Neuronal stem cell (in vitro differentiated cells): ENCODE measurements around the gene PTPRU.

Experiments
- DNase-seq: peaks from one replicate; pipeline ENCODE4 v3.0.0-alpha.2; 2013; ENCODE audit warnings: low spot score
- H2AFZ ChIP-seq: one replicate; pipeline ENCODE4 v1.6.1; 2013; ENCODE audit warnings: mild to moderate bottlenecking, low read length, inconsistent platforms
- H2AK5ac ChIP-seq: 2 replicates; pipeline ENCODE4 v1.6.1; 2013; ENCODE audit warnings: low read depth, mild to moderate bottlenecking, inconsistent platforms, low read length, moderate library complexity, mixed read lengths
- H2BK120ac ChIP-seq: 2 replicates; pipeline ENCODE4 v1.6.1; 2013; ENCODE audit warnings: low read depth, mild to moderate bottlenecking, inconsistent platforms, low read length, moderate library complexity, mixed read lengths
- H2BK12ac ChIP-seq: one replicate; pipeline ENCODE4 v1.6.1; 2013; ENCODE audit warnings: low read length, inconsistent platforms
- H2BK15ac ChIP-seq: 2 replicates; pipeline ENCODE4 v1.6.1; 2013; ENCODE audit warnings: mild to moderate bottlenecking, low read length, inconsistent platforms, mixed read lengths
- H2BK5ac ChIP-seq: one replicate; pipeline ENCODE4 v1.6.1; 2013; ENCODE audit warnings: inconsistent platforms, mild to moderate bottlenecking, low read length, moderate library complexity
- H3K14ac ChIP-seq: one replicate; pipeline ENCODE4 v1.6.1; 2013; ENCODE audit warnings: low read length, inconsistent platforms
- H3K18ac ChIP-seq: 2 replicates; pipeline ENCODE4 v1.6.1; 2013; ENCODE audit warnings: low read length, inconsistent platforms
- H3K23ac ChIP-seq: 2 replicates; pipeline ENCODE4 v1.6.1; 2013; ENCODE audit warnings: low read depth, mild to moderate bottlenecking, mixed read lengths, low read length, inconsistent platforms; ENCODE audit not compliant: poor library complexity
- H3K27ac ChIP-seq: replicated peaks from 3 replicates; pipeline ENCODE4 v1.5.1; 2013; ENCODE audit warnings: low read length, inconsistent platforms
- H3K27me3 ChIP-seq, 3 experiments: 2 replicates each; pipeline ENCODE4 v1.6.1; 2013; ENCODE audit warnings: low read length in 3 of 3, mild to moderate bottlenecking in 2 of 3, inconsistent platforms in 1 of 3, low read depth in 1 of 3, mixed read lengths in 1 of 3, moderate library complexity in 1 of 3; ENCODE audit not compliant: control insufficient read depth in 3 of 3, insufficient read depth in 3 of 3
- H3K36me3 ChIP-seq, 2 donors: replicated peaks in 1 of 2; 2 replicates each; pipeline ENCODE4 v1.6.1; 2013; ENCODE audit warnings: low read length in 2 of 2; ENCODE audit not compliant: control insufficient read depth in 2 of 2, insufficient read depth in 2 of 2
- H3K4ac ChIP-seq: 2 replicates; pipeline ENCODE4 v1.6.1; 2013; ENCODE audit warnings: inconsistent platforms, mild to moderate bottlenecking, low read length, moderate library complexity
- H3K4me1 ChIP-seq, 2 donors: 1 replicate in 1 of 2; 2 replicates in 1 of 2; pipeline ENCODE4 v1.6.1; 2013; ENCODE audit warnings: low read length in 2 of 2, low read depth in 1 of 2; ENCODE audit not compliant: control insufficient read depth in 2 of 2, insufficient read depth in 1 of 2
- H3K4me2 ChIP-seq: one replicate; pipeline ENCODE4 v1.6.1; 2013; ENCODE audit warnings: mild to moderate bottlenecking, low read length, inconsistent platforms; ENCODE audit not compliant: insufficient read depth, poor library complexity, severe bottlenecking
- H3K4me3 ChIP-seq, 2 donors: 2 replicates each; pipeline ENCODE4 v1.5.1; 2013; ENCODE audit warnings: low read length in 2 of 2, mild to moderate bottlenecking in 2 of 2, inconsistent platforms in 1 of 2, moderate library complexity in 1 of 2
- H3K79me1 ChIP-seq: one replicate; pipeline ENCODE4 v1.6.1; 2013; ENCODE audit warnings: low read depth, mild to moderate bottlenecking, inconsistent platforms, low read length, moderate library complexity
- H3K9ac ChIP-seq: one replicate; pipeline ENCODE4 v1.6.1; 2013; ENCODE audit warnings: mild to moderate bottlenecking, low read depth, low read length, inconsistent platforms; ENCODE audit not compliant: poor library complexity
- H3K9me3 ChIP-seq, 2 donors: replicated peaks in 1 of 2; 2 replicates each; pipeline versions ENCODE3 to v1.6.1; 2013; ENCODE audit warnings: low read length in 2 of 2, mild to moderate bottlenecking in 2 of 2, inconsistent platforms in 1 of 2, low read depth in 1 of 2, mixed read lengths in 1 of 2, moderate library complexity in 1 of 2; ENCODE audit not compliant: control insufficient read depth in 2 of 2, insufficient read depth in 1 of 2
- H4K8ac ChIP-seq: one replicate; pipeline ENCODE4 v1.6.1; 2013; ENCODE audit warnings: low read depth, mild to moderate bottlenecking, inconsistent platforms, low read length, moderate library complexity
- H4K91ac ChIP-seq: one replicate; pipeline ENCODE4 v1.6.1; 2013; ENCODE audit warnings: low read length, low read depth, mild to moderate bottlenecking, inconsistent platforms; ENCODE audit not compliant: poor library complexity
- WGBS, 2 donors: extraction: QIAGEN DNeasy Blood & Tissue Kit; methylation state at CpG; one replicate each; pipeline ENCODE4 v1.1.7; 2013; ENCODE audit warnings: missing lambda C conversion rate in 2 of 2, mixed read lengths in 1 of 2; ENCODE audit not compliant: insufficient read length in 2 of 2, insufficient replicate concordance in 1 of 2; ENCODE audit errors: extremely low coverage in 2 of 2; 5-methylcytosine and 5-hydroxymethylcytosine counted together

The PTPRU gene

GRCh38 chr1:29362116-29362515 is 125.8 kb downstream of the PTPRU start:
- peak overlapping the region; percentile 32 for H2BK5ac ChIP-seq
- H4K91ac ChIP-seq = no peak overlapping the region
- H3K9ac ChIP-seq = no peak overlapping the region
- H3K23ac ChIP-seq = no peak overlapping the region
- no peak overlapping the region for H3K4me2 ChIP-seq
- H2BK120ac ChIP-seq = no peak overlapping the region
- no peak overlapping the region for H2BK15ac ChIP-seq
- H2AK5ac ChIP-seq = no peak overlapping the region
- H3K14ac ChIP-seq = peak overlapping the region; percentile 47
- no peak overlapping the region for H4K8ac ChIP-seq
- H3K27me3 ChIP-seq = peaks cover 0 to 12% (median 0%) of the 10 kb centered on the region in 3 experiments
- H3K18ac ChIP-seq = peak overlapping the region; percentile 52
- no peaks in the 10 kb centered on the region for H3K79me1 ChIP-seq
- H3K27ac ChIP-seq = no peak overlapping the region
- no peak overlapping the region for H3K4ac ChIP-seq
- no peak for DNase-seq
- no CpG with 5 or more reads among the region's 10 CpGs for WGBS, 2 donors
- no peak overlapping the region for H3K4me3 ChIP-seq
- no peak overlapping the region for H2AFZ ChIP-seq
- H3K4me1 ChIP-seq = no peaks in the 10 kb centered on the region
- no peaks in the 10 kb centered on the region for H3K9me3 ChIP-seq
- H3K36me3 ChIP-seq = no peaks in the 10 kb centered on the region
- H2BK12ac ChIP-seq = no peak overlapping the region

- Histone ChIP-seq H3K9me3 (no peaks in the 10 kb centered on the region), H3K4me3 (no peak overlapping the region), H3K23ac (no peak overlapping the region), H3K4ac (no peak overlapping the region), H3K36me3 (no peaks in the 10 kb centered on the region), H2BK5ac (no peak overlapping the region), H2BK15ac (no peak overlapping the region), H3K9ac (no peak overlapping the region), H3K18ac (no peak overlapping the region), H2AK5ac (no peak overlapping the region), H3K79me1 (no peaks in the 10 kb centered on the region), H2AFZ (no peak overlapping the region), H4K91ac (no peak overlapping the region), H3K27ac (no peak overlapping the region), H3K27me3 (peaks cover 0 to 12% (median 0%) of the 10 kb centered on the region in 3 experiments), H3K4me2 (no peak overlapping the region), H3K14ac (no peak overlapping the region), H2BK12ac (peak overlapping the region; percentile 60), H2BK120ac (no peak overlapping the region), H3K4me1 (no peaks in the 10 kb centered on the region), H4K8ac (no peak overlapping the region)
- no CpG with 5 or more reads among the region's 4 CpGs for WGBS, 2 donors
- no peak for DNase-seq
Observed at GRCh38 chr1:29362764-29363163, 126.4 kb downstream of the PTPRU start.

- H3K9ac ChIP-seq = no peak overlapping the region
- no peak overlapping the region for H2BK120ac ChIP-seq
- no peaks in the 10 kb centered on the region for H3K4me1 ChIP-seq
- no peaks in the 10 kb centered on the region for H3K36me3 ChIP-seq
- H4K91ac ChIP-seq = no peak overlapping the region
- H3K23ac ChIP-seq = peak overlapping the region; percentile 68
- H3K9me3 ChIP-seq = no peaks in the 10 kb centered on the region
- H4K8ac ChIP-seq = no peak overlapping the region
- H3K18ac ChIP-seq = no peak overlapping the region
- no peak for DNase-seq
- no peak overlapping the region for H2BK5ac ChIP-seq
- no peaks in the 10 kb centered on the region for H3K79me1 ChIP-seq
- no peak overlapping the region for H3K4ac ChIP-seq
- no peak overlapping the region for H3K14ac ChIP-seq
- no peak overlapping the region for H3K4me3 ChIP-seq
- WGBS, 2 donors = no CpG with 5 or more reads among the region's 6 CpGs
- H3K27ac ChIP-seq = no peak overlapping the region
- no peak overlapping the region for H3K4me2 ChIP-seq
- H3K27me3 ChIP-seq = peaks cover 0 to 12% (median 0%) of the 10 kb centered on the region in 3 experiments
- peak overlapping the region; percentile 82 for H2AK5ac ChIP-seq
- no peak overlapping the region for H2BK12ac ChIP-seq
- no peak overlapping the region for H2BK15ac ChIP-seq
- H2AFZ ChIP-seq = no peak overlapping the region
Observed at GRCh38 chr1:29363536-29363935, 127.2 kb downstream of the PTPRU start.

- Histone ChIP-seq H3K27me3 (peaks cover 0 to 12% (median 0%) of the 10 kb centered on the region in 3 experiments), H3K9me3 (no peaks in the 10 kb centered on the region), H2AK5ac (peak overlapping the region; percentile 82), H2AFZ (no peak overlapping the region), H3K27ac (no peak overlapping the region), H2BK120ac (no peak overlapping the region), H3K18ac (no peak overlapping the region), H3K79me1 (no peaks in the 10 kb centered on the region), H3K23ac (no peak overlapping the region), H3K4me3 (no peak overlapping the region), H3K4me1 (no peaks in the 10 kb centered on the region), H4K8ac (no peak overlapping the region), H3K4me2 (no peak overlapping the region), H3K14ac (no peak overlapping the region), H3K36me3 (no peaks in the 10 kb centered on the region), H2BK15ac (no peak overlapping the region), H3K4ac (no peak overlapping the region), H2BK5ac (no peak overlapping the region), H2BK12ac (no peak overlapping the region), H3K9ac (no peak overlapping the region), H4K91ac (no peak overlapping the region)
- no CpG with 5 or more reads among the region's 6 CpGs for WGBS, 2 donors
- no peak for DNase-seq
Observed at GRCh38 chr1:29364101-29364678, 127.9 kb downstream of the PTPRU start.
